Esophagus squamous epithelium (tissue), 5 donors: ENCODE measurements around the gene CNTN1. TPM values are rescaled to one million over a fixed set of nuclear protein-coding genes. Genes with fewer than 3 reads are reported as not detected.

Experiments used
- DNase-seq: peaks from one replicate; lab custom pipeline; 2025; lab: John Stamatoyannopoulos, UW
- H3K27ac ChIP-seq, 4 donors: fragments of 200-600 bp; sonication (generic); one replicate each; pipeline ENCODE4 v1.5.1; 2016 to 2019; ENCODE audit warnings: mild to moderate bottlenecking in 1 of 4
- H3K27me3 ChIP-seq, 4 donors: fragments of 200-600 bp; sonication (generic); 1 replicate in 3 of 4; 2 replicates in 1 of 4; pipeline versions ENCODE4 v1.5.1 to v1.6.0; 2017 to 2021; ENCODE audit warnings: antibody characterized with exemption in 1 of 4
- H3K36me3 ChIP-seq, 3 donors: fragments of 200-600 bp; sonication (generic); one replicate each; pipeline ENCODE4 v1.5.1; 2016 to 2019
- H3K4me1 ChIP-seq, 3 donors: fragments of 200-600 bp; sonication (generic); one replicate each; pipeline ENCODE4 v1.5.1; 2017 to 2019
- H3K4me3 ChIP-seq, 4 donors: fragments of 200-600 bp; sonication (generic); 1 replicate in 3 of 4; 2 replicates in 1 of 4; pipeline ENCODE4 v1.5.1; 2016 to 2019; ENCODE audit warnings: mild to moderate bottlenecking in 2 of 4, moderate library complexity in 1 of 4
- H3K9me3 ChIP-seq, 3 donors: fragments of 200-600 bp; sonication (generic); one replicate each; pipeline ENCODE4 v1.5.1; 2016 to 2019
- POLR2A ChIP-seq, 4 donors: fragments of 450-650 bp; IDR thresholded peaks; one replicate each; pipeline ENCODE4 v1.6.1; 2017; ENCODE audit warnings: antibody characterized with exemption in 4 of 4, mild to moderate bottlenecking in 4 of 4, moderate library complexity in 3 of 4
- WGBS, 2 donors: methylation state at CpG; one replicate each; pipeline ENCODE4 v1.1.5; 2018; 5-methylcytosine and 5-hydroxymethylcytosine counted together
- intact Hi-C: fragments of 100-400 bp; cut with DNase I; formaldehyde crosslinking; loops from one replicate; pipeline ENCODE4 v1.15.0; 2022
- total RNA-seq, 4 donors: library from RNA; depleted of rRNA; stranded (reverse); fragments of >200 nt; gene quantifications; one replicate each; pipeline ENCODE4 v1.1.0, GENCODE V29; 2016
- TF ChIP-seq, protein P1 (sequence below), 6 experiments: fragments of 450-650 bp in 4 of 6; fragments of 200-600 bp in 2 of 6; sonication (generic) in 2 of 6; IDR thresholded peaks; one replicate each; pipeline ENCODE4 v1.5.1; 2016 to 2019; ENCODE audit warnings: antibody characterized with exemption in 6 of 6, mild to moderate bottlenecking in 4 of 6, moderate library complexity in 4 of 6
- donor health status: DM: yes; HTN: yes; CAD: no.

CNTN1 gene
- total RNA-seq, 4 donors from 2014 or later = 0.83 to 15.7 (median 5.8) TPM

DNA sequence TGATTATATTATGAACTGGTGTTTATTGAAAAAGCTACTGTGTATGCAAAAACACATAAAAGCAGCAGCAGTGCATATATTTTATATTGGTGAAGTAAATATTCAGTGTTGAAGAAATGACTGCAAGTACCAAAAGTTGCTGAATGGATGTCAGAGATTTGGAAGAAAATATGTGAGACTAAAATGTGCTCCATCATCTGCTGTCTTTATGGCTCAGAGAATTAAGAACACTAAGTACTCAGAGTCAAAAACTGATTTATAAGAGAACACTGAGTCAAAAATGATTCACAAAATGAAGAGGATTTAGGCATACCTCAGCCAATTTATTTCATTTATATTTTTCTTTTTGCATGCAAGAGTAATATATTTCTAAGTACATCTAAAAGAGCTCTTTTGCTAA lies 409.6 kb downstream of the CNTN1 start:
- TF ChIP-seq POLR2A (IDR thresholded peaks at IDR 0.05) = no peak
- TF ChIP-seq, protein P1, sequence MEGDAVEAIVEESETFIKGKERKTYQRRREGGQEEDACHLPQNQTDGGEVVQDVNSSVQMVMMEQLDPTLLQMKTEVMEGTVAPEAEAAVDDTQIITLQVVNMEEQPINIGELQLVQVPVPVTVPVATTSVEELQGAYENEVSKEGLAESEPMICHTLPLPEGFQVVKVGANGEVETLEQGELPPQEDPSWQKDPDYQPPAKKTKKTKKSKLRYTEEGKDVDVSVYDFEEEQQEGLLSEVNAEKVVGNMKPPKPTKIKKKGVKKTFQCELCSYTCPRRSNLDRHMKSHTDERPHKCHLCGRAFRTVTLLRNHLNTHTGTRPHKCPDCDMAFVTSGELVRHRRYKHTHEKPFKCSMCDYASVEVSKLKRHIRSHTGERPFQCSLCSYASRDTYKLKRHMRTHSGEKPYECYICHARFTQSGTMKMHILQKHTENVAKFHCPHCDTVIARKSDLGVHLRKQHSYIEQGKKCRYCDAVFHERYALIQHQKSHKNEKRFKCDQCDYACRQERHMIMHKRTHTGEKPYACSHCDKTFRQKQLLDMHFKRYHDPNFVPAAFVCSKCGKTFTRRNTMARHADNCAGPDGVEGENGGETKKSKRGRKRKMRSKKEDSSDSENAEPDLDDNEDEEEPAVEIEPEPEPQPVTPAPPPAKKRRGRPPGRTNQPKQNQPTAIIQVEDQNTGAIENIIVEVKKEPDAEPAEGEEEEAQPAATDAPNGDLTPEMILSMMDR (IDR thresholded peaks at IDR 0.05) = no peak
- Histone ChIP-seq H3K4me3 (no peak overlapping the region), H3K9me3 (no peaks in the 10 kb centered on the region), H3K4me1 (peaks cover 0 to 19% (median 0%) of the 10 kb centered on the region in 3 donors), H3K27ac (peak overlapping the region in 1 of 4 donors; percentile 26), H3K27me3 (no peaks in the 10 kb centered on the region), H3K36me3 (no peaks in the 10 kb centered on the region)
- intact Hi-C loops = no loop called here
- DNase-seq = no peak

DNA sequence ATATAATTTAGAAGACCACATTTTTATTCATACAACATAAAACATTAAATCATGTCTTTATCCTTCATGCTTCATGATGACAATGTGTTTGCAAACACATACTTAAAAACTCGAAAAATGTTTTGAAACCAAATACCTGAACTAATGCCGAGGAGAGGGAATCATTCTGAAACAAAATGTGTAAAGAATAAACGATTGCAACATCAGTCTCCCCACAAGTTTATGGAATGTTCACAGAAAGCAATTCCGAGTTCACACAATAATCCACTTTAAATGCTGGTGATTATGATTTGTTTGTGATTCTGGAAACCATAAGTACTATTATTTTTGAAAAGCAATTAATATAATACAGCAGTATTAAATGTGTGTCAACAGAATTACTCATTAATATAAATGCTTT lies 411.4 kb downstream of the CNTN1 start:
- intact Hi-C loops = no loop called here
- DNase-seq = no peak
- Histone ChIP-seq H3K36me3 (no peaks in the 10 kb centered on the region), H3K4me3 (no peak overlapping the region), H3K27me3 (no peaks in the 10 kb centered on the region), H3K4me1 (peaks cover 0 to 26% (median 0%) of the 10 kb centered on the region in 3 donors), H3K9me3 (no peaks in the 10 kb centered on the region), H3K27ac (peak overlapping the region in 2 of 4 donors; percentile 5 to 39)
- TF ChIP-seq, protein P1 (IDR thresholded peaks at IDR 0.05) = no peak
- TF ChIP-seq POLR2A (IDR thresholded peaks at IDR 0.05) = no peak
- 33 to 40% methylated on average over 4 of the region's 4 CpGs for WGBS, 2 donors

DNA sequence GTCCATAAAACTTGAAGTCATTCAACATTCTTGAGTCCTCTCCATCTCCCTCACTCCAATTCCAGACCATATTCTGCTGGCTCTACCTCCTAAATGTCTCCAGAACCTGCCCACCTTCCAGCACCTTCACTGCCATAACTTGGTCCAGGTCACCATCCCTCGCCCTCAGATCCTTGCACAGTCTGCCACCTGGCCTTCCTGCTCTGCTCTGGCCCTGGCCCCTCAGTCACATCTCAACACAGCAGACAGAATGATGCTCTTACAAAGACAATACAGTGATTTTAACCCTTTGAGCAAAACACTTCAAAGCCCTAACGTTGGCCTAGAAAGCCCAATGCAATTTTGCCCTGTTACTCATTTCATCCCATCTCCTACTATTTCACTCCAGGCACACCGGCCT lies 414.1 kb downstream of the CNTN1 start:
- Histone ChIP-seq H3K4me1 (peaks cover 0 to 26% (median 0%) of the 10 kb centered on the region in 3 donors), H3K36me3 (no peaks in the 10 kb centered on the region), H3K4me3 (no peak overlapping the region), H3K9me3 (no peaks in the 10 kb centered on the region), H3K27ac (no peak overlapping the region), H3K27me3 (no peaks in the 10 kb centered on the region)
- 71 to 86% methylated on average over 3 of the region's 3 CpGs for WGBS, 2 donors
- intact Hi-C loops = no loop called here
- no peak for TF ChIP-seq POLR2A (IDR thresholded peaks at IDR 0.05)
- TF ChIP-seq, protein P1 (IDR thresholded peaks at IDR 0.05) = no peak
- no peak for DNase-seq

DNA sequence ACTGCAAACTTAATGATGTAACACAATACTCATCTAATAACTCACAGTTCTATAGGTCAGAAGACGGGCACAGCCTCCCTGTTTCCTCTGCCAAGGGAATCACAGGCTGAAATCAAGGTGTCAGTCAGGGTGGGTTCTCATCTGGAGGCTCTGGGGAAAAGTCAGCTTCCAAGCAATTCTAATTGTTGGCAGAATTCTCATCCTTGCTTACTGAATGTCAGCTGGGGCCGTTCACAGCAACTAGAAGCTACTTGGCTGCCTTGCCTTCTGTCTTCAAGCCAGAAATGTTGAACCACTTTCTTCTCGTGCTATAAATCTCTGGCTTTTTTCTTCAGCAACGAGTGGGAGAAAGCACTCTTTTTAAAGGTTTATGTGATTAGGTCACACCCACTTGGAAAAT lies 415.8 kb downstream of the CNTN1 start:
- Histone ChIP-seq H3K27me3 (no peaks in the 10 kb centered on the region), H3K9me3 (no peaks in the 10 kb centered on the region), H3K27ac (no peak overlapping the region), H3K4me1 (peaks cover 0 to 22% (median 0%) of the 10 kb centered on the region in 3 donors), H3K4me3 (no peak overlapping the region), H3K36me3 (no peaks in the 10 kb centered on the region)
- TF ChIP-seq POLR2A (IDR thresholded peaks at IDR 0.05) = no peak
- TF ChIP-seq, protein P1 (IDR thresholded peaks at IDR 0.05) = no peak
- DNase-seq = no peak
- intact Hi-C loops = no loop called here
- WGBS, 2 donors = 29 to 39% methylated on average over 4 of the region's 4 CpGs

DNA sequence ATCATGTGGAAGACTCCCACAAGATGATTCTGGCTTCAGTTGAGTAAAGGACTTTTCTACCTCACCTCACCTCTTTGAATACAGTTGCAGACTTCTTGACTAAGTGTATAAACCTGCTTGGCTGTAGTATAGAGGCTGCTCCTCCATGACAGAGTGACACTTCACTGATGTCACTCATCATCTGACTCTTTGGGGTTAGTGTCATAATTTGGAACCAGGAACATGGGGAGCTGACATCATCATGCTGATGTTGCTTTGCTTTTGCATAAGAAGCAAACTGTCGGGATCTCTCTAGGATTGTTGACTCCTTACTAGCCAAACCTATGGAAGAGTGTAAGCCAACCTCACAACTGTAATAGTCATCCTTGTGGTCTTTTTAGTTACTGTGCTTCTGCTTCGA lies 420.7 kb downstream of the CNTN1 start:
- H3K27ac ChIP-seq = no peak overlapping the region

More for the DNA sequence above, 420.7 kb downstream of the CNTN1 start:
- no peak for TF ChIP-seq POLR2A (IDR thresholded peaks at IDR 0.05)
- TF ChIP-seq, protein P1 (IDR thresholded peaks at IDR 0.05) = no peak
- no peak for DNase-seq
- WGBS, 2 donors = 50 to 64% methylated on average over 1 to 2 of the region's 2 CpGs
- no peaks in the 10 kb centered on the region for H3K36me3 ChIP-seq
- H3K9me3 ChIP-seq = no peaks in the 10 kb centered on the region
- intact Hi-C loops = no loop called here
- no peaks in the 10 kb centered on the region for H3K27me3 ChIP-seq
- no peak overlapping the region for H3K4me3 ChIP-seq
- H3K4me1 ChIP-seq = peaks cover 0 to 13% (median 0%) of the 10 kb centered on the region in 3 donors
